Breast epithelium (tissue), 3 donors: ENCODE data around the gene ALK.

Source experiments
- POLR2AphosphoS5 ChIP-seq, 3 donors: sonication (generic); formaldehyde crosslinking; IDR thresholded peaks; one replicate each; pipeline ENCODE4 v1.6.1; 2017; ENCODE audit warnings: antibody characterized with exemption in 3 of 3
- TF ChIP-seq, protein P1 (sequence below), 3 donors: fragments of 450-650 bp; IDR thresholded peaks; one replicate each; pipeline ENCODE4 v1.5.1; 2016 to 2017; ENCODE audit warnings: antibody characterized with exemption in 3 of 3, mild to moderate bottlenecking in 3 of 3, moderate library complexity in 3 of 3

DNA sequence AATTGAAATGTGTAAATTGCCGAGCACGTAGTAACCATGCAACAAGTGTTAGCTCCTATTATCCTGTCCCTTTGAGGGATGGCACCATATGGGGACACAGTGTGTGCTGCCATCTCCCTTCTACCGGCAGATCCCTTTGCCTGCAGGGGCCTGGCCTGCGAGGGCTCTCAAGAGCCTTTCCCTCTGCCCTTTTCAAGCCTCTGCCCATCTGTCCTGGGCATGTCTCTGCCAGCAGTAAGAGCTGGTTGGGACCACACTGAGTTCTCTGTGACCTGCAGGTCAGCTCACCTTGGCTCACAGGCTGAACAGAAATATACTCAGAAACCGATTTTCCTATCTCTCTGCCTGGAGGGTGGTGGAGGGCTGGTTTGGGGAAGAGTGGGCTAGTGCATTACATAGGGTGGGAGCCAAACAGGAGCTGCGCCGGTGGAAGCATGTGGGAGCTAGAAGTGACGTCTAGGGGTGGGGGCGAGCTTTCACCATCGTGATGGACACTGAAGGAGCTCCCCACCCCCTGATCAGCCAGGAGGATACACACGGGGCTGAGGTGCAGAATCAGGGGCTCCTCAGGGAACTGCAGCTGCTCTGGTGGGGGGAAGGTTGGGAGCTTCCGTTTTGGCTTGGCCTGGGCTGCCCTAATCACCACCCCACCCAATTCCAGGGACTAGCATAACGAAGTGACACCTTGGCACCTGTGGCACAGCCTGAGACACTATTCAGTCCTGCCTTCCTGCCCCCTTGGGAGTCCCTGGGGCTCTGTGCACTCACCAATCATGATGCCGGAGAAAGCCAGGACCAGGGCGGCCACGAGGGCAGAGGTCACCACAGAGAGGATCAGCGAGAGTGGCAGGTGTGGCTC is 696.5 kb downstream of the ALK start:
- no peak for TF ChIP-seq POLR2AphosphoS5 (IDR thresholded peaks at IDR 0.05)
- TF ChIP-seq, protein P1, sequence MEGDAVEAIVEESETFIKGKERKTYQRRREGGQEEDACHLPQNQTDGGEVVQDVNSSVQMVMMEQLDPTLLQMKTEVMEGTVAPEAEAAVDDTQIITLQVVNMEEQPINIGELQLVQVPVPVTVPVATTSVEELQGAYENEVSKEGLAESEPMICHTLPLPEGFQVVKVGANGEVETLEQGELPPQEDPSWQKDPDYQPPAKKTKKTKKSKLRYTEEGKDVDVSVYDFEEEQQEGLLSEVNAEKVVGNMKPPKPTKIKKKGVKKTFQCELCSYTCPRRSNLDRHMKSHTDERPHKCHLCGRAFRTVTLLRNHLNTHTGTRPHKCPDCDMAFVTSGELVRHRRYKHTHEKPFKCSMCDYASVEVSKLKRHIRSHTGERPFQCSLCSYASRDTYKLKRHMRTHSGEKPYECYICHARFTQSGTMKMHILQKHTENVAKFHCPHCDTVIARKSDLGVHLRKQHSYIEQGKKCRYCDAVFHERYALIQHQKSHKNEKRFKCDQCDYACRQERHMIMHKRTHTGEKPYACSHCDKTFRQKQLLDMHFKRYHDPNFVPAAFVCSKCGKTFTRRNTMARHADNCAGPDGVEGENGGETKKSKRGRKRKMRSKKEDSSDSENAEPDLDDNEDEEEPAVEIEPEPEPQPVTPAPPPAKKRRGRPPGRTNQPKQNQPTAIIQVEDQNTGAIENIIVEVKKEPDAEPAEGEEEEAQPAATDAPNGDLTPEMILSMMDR (IDR thresholded peaks at IDR 0.05) = no peak
